ENCODE measurements around the gene RAI2. TPM values are rescaled to one million over a fixed set of nuclear protein-coding genes. Genes with fewer than 3 reads are reported as not detected.
A peak's percentile ranks its signal among the peaks of the same experiment; 100 is the strongest.

Gene RAI2
- total RNA-seq = 18.1 TPM
- long read RNA-seq, transcript RAI2-202 (3 exons, 2,377 nt) = minor isoform, 6 of 70 reads
- long read RNA-seq, transcript RAI2-204 (2 exons, 2,224 nt) = major isoform, 10 of 70 reads
- long read RNA-seq, partial matches to known transcripts = 0 of 70 reads
- long read RNA-seq, other reads (novel, unspliced or antisense) = 54 of 70 reads

- intact Hi-C loops (cut with DNase I) = loop anchor here (10.0 kb wide), 1 partner anchor 46 kb away; no protein-coding TSS in a partner anchor
- peak; percentile 56 for DNase-seq
Measured at GRCh38 chrX:17860811-17861488, at the start of gene RAI2. RAI2 (minus strand) TSS chrX:17861298; CDS start chrX:17802010, 59,288 bp downstream.

GRCh38 chrX:17888421-17888820 lies 27.3 kb upstream of the RAI2 start:
- no peak for ATAC-seq (ENCODE audit: poor library complexity)

More at GRCh38 chrX:17860811-17861488, at the start of gene RAI2:
- peak; percentile 68 for ATAC-seq (ENCODE audit: poor library complexity)

GRCh38 chrX:17882680-17883079 lies 21.6 kb upstream of the RAI2 start:
- ATAC-seq (ENCODE audit: poor library complexity) (no peak), DNase-seq (no peak)
- intact Hi-C loops (cut with DNase I) = no loop called here

More at GRCh38 chrX:17888421-17888820, 27.3 kb upstream of the RAI2 start:
- DNase-seq = no peak
- intact Hi-C loops (cut with DNase I) = no loop called here

- ATAC-seq (ENCODE audit: poor library complexity) = no peak
- intact Hi-C loops (cut with DNase I) = no loop called here
- DNase-seq = no peak
Measured at GRCh38 chrX:17878028-17878670, 17.1 kb upstream of the RAI2 start.

GRCh38 chrX:17876135-17876534 lies 15.0 kb upstream of the RAI2 start:
- intact Hi-C loops (cut with DNase I) = no loop called here
- DNase-seq (no peak), ATAC-seq (ENCODE audit: poor library complexity) (no peak)

GRCh38 chrX:17869580-17869979 lies 8.5 kb upstream of the RAI2 start:
- intact Hi-C loops (cut with DNase I) = loop anchor here (10.0 kb wide), 1 partner anchor 55 kb away; no protein-coding TSS in a partner anchor
- ATAC-seq (ENCODE audit: poor library complexity) (no peak), DNase-seq (no peak)

- intact Hi-C loops (cut with DNase I) = loop anchor here (10.0 kb wide), 1 partner anchor 47 kb away; no protein-coding TSS in a partner anchor
- no peak for DNase-seq
- peak; percentile 26 for ATAC-seq (ENCODE audit: poor library complexity)
Measured at GRCh38 chrX:17861489-17862011, 452 bp upstream of the RAI2 start.

- intact Hi-C loops (cut with DNase I) = loop anchor here (10.0 kb wide), 1 partner anchor 45 kb away; no protein-coding TSS in a partner anchor
- ATAC-seq (ENCODE audit: poor library complexity) = peak; percentile 30
- peak; percentile 43 for DNase-seq
Measured at GRCh38 chrX:17860179-17860780, 818 bp downstream of the RAI2 start.

- DNase-seq (no peak), ATAC-seq (ENCODE audit: poor library complexity) (peak; percentile 11)
- intact Hi-C loops (cut with DNase I) = loop anchor here (10.0 kb wide), 1 partner anchor 45 kb away; no protein-coding TSS in a partner anchor
Measured at GRCh38 chrX:17859609-17860178, 1.4 kb downstream of the RAI2 start.

GRCh38 chrX:17854531-17854930 lies 6.6 kb downstream of the RAI2 start:
- peak; percentile 49 for ATAC-seq (ENCODE audit: poor library complexity)
- intact Hi-C loops (cut with DNase I) = no loop called here
- peak; percentile 43 for DNase-seq

- DNase-seq = no peak
- no peak for ATAC-seq (ENCODE audit: poor library complexity)
- intact Hi-C loops (cut with DNase I) = no loop called here
Measured at GRCh38 chrX:17854069-17854468, 7.0 kb downstream of the RAI2 start.

- DNase-seq (no peak), ATAC-seq (ENCODE audit: poor library complexity) (no peak)
- intact Hi-C loops (cut with DNase I) = no loop called here
Measured at GRCh38 chrX:17851874-17852273, 9.2 kb downstream of the RAI2 start.

GRCh38 chrX:17848545-17849265 lies 12.4 kb downstream of the RAI2 start:
- ATAC-seq (ENCODE audit: poor library complexity) = no peak
- intact Hi-C loops (cut with DNase I) = no loop called here
- DNase-seq = no peak

GRCh38 chrX:17846045-17846444 lies 15.1 kb downstream of the RAI2 start:
- DNase-seq (no peak), ATAC-seq (ENCODE audit: poor library complexity) (no peak)
- intact Hi-C loops (cut with DNase I) = no loop called here

GRCh38 chrX:17844236-17844635 lies 16.9 kb downstream of the RAI2 start:
- ATAC-seq (ENCODE audit: poor library complexity) = peak; percentile 18
- DNase-seq = no peak
- intact Hi-C loops (cut with DNase I) = no loop called here

- intact Hi-C loops (cut with DNase I) = no loop called here
- ATAC-seq (ENCODE audit: poor library complexity) = no peak
- DNase-seq = no peak
Measured at GRCh38 chrX:17842769-17843525, 18.2 kb downstream of the RAI2 start.

- intact Hi-C loops (cut with DNase I) = no loop called here
- ATAC-seq (ENCODE audit: poor library complexity) = no peak
- no peak for DNase-seq
Measured at GRCh38 chrX:17839269-17839668, 21.8 kb downstream of the RAI2 start.

Data from Right ventricle myocardium superior (tissue), 1 donor.